ENCODE data around the gene SMIM17.

GRCh38 chr19:56654151-56654550 is 11.2 kb downstream of the SMIM17 start:
- TF ChIP-seq CTCF (IDR thresholded peaks at IDR 0.05) (no peak), POLR2A (IDR thresholded peaks at IDR 0.05) (no peak)
